22Rv1 (cell line): Measurements from ENCODE around the gene TNIP1.

ENCODE experiments used
- ZFX ChIP-seq: fragments of 450-650 bp; IDR thresholded peaks from 2 replicates; pipeline ENCODE4 v1.6.1; 2017; ENCODE audit warnings: antibody characterized with exemption, borderline replicate concordance
- TF ChIP-seq, protein P1 (sequence below): fragments of 450-650 bp; IDR thresholded peaks from 2 replicates; pipeline ENCODE4 v1.5.1; 2017; ENCODE audit warnings: mild to moderate bottlenecking

DNA sequence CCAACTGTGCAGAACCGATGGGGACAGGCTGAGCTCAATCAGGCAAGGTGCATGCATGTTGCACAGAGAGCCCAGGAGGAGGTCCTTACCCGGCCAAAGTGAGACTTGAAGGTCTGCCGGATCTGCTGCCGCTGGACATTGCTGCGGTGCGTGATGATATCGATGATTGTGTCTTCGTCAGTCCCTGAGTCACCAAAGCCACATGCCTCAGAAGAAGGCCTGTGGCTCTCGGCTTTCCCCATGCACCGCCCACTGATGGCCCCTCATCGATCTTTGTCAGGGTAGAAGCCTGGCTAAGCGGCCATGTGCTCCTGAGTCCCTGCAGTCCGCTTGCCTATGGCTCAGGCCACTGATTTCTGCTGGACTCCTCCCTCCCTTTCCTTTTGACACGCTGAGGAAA, 42.0 kb upstream of the TNIP1 start:
- TF ChIP-seq, protein P1, sequence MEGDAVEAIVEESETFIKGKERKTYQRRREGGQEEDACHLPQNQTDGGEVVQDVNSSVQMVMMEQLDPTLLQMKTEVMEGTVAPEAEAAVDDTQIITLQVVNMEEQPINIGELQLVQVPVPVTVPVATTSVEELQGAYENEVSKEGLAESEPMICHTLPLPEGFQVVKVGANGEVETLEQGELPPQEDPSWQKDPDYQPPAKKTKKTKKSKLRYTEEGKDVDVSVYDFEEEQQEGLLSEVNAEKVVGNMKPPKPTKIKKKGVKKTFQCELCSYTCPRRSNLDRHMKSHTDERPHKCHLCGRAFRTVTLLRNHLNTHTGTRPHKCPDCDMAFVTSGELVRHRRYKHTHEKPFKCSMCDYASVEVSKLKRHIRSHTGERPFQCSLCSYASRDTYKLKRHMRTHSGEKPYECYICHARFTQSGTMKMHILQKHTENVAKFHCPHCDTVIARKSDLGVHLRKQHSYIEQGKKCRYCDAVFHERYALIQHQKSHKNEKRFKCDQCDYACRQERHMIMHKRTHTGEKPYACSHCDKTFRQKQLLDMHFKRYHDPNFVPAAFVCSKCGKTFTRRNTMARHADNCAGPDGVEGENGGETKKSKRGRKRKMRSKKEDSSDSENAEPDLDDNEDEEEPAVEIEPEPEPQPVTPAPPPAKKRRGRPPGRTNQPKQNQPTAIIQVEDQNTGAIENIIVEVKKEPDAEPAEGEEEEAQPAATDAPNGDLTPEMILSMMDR = no peak
- TF ChIP-seq ZFX = no peak
